SHP77 (cell line): ENCODE results near the gene NCOA3.
"Not testable (repeated sequence)": the region's sequence is repeated elsewhere in the genome, so short reads cannot be mapped to it uniquely, and the experiment has no call there.

ENCODE experiments used
- DNase-seq, 2 experiments: peaks; one replicate each; lab custom pipeline; 2025; lab: John Stamatoyannopoulos, UW

Gene NCOA3

DNA sequence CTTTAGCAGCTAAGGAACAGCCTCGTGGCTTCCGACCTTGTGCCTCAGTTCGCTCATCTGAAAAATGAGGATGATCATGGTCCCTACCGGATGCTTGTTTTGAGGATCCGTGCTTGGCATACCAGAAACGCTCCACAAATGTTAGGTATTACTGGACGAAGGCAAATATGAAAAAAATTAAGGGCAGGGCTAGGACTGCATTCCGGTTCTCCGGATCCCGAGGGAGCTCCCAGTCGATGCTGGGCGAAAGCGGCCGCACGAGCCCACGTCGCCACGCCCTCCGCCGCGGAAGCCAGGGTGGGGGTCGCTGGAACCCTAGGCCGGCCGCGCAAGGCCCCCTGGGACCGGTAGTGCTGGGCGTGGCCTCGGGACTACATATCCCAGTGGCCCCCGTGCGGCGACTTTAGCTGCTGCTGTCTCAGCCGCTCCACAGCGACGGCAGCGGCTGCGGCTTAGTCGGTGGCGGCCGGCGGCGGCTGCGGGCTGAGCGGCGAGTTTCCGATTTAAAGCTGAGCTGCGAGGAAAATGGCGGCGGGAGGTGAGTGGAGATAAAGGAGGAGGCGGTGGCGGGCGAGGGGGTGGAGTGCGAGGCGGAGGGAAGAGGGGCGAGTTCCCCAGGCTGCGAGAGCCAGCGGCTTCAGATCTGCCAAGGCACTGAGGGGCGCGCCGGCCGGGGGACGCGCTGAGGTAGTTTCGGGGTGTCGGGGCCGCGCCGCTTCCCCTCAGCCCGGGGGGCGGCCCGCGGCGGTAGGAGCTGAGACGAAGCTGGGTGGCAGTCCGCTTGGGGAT lies at the start of gene NCOA3:
TSS of gene NCOA3 (plus strand) at position 406 of the 789 bp plus-strand sequence. CDS start 120,361 bp downstream, outside the sequence.
- peak; percentile 95 to 96 for DNase-seq

DNA sequence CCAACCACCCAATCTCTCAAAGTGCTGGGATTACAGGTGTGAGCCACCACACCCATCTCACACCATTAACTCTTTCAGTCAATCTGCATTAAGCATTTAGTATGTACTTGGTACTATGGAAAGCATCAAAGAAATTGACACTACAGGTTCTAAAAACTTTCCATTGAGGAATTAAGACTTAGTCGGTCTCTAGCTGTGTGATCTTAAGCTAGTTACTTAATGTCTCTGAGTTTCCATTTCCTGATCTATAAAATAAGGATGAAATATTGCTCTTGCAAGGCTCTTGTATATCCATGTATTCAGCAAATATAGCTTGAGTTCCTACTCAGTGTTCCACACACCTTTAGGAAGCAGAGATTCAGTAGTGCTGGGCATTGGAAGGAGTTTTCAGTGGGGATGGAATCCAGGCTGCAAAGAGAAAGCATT lies 48.9 kb upstream of the NCOA3 start:
- DNase-seq: no peak

DNA sequence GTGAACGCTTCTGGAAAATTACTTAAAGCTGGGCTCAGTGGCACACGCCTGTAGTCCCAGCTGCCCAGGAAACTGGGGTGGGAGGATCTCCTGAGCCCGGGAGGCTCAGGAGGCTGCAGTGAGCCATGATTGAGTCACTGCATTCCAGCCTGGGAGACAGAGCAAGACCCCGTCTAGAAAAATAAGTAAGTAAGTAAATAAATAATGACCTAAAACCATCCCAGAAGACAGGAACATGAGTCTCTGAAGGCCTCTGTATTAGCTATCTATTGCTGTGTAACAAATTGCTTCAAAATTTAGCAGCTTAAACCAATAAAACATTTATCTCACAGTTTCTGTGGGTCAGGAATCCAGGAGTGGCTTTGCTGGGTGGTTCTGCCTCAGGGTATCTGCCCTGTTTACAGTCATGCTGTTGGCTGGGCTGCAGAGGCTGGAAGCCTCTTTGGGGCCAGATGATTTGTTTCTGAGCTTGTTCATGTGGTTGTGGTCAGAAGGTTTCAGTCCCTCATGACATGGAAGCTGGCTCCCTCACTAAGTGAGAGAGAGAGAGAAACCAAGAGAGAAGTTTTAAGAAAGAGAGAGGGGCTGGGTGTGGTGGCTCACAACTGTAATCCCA lies 48.4 kb upstream of the NCOA3 start:
- DNase-seq: no peak

DNA sequence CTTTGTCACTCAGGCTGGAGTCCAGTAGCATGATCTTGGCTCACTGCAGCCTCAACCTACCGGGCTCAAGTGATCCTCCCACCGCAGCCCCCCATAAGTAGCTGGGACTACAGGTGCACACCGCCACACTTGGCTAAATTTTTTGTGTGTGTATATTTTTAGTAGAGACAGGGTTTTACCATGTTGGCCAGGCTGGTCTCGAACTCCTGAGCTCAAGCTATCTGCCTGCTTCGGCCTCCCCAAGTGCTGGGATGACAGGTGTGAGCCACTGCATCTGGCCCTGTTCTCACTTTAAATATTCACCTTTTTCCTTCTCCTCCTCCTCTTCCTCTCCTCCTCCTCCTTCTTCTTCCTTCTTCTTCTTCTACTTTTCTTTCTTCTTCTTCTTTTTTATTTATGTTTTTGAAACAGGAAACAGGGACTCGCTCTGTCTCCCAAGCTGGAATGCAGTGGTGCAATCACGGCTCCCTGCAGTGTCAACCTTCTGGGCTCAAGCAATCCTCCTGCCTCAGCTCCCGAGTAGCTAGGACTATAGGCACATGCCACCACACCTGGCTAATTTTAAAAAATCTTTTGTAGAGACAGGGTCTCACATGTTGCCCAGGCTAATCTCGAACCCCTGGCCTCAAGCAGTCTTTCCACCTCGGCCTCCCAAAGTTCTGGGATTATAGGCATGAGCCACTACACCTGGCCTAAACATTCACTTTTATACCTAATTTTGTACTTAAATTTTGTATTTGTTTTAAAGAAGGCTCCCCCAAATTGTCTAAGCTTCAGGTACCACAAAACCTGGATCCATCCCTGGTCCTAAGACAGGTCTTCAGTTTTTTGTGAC lies 47.2 kb upstream of the NCOA3 start:
- no peak for DNase-seq

DNA sequence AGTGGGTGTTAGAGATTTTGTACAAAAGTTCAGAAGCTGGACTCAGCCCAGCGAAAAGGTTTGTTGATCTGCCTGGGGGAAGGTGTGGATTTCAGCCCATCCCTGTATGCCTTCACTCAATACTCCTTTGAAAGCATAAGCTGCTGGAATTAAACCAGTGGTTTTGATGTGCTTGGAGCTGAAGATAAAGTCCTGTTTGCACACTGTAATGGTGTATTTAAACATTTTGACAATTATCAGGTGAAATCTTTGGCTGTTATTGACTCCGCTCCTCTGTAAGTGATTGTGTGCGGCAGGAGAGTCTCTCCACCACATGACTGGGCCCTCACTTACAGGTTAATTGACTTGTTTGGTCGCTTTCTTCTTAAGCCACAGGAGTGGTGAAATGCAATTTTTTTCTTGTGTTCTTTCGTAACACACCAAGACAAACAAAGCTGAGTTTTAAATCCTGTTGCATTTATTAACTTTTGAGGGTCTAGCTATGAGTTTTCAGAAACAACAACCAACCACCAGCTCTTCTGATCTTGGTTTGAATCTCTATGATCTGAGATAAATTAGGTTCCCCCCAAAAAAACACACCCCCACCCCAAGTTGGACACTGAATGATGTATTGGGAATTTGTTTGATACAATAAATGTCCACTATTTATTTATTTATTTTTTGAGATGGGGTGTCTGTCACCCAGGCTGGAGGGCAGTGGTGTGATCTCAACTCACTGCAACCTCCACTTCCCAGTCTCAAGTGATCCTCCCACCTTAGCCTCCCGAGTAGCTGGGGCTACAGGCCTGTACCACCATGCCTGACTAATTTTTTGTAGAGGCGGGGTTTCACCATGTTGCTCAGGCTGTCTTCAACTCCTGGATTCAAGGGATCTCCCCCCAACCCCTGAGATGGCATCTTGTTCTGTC lies 46.3 kb upstream of the NCOA3 start:
- DNase-seq: no peak

DNA sequence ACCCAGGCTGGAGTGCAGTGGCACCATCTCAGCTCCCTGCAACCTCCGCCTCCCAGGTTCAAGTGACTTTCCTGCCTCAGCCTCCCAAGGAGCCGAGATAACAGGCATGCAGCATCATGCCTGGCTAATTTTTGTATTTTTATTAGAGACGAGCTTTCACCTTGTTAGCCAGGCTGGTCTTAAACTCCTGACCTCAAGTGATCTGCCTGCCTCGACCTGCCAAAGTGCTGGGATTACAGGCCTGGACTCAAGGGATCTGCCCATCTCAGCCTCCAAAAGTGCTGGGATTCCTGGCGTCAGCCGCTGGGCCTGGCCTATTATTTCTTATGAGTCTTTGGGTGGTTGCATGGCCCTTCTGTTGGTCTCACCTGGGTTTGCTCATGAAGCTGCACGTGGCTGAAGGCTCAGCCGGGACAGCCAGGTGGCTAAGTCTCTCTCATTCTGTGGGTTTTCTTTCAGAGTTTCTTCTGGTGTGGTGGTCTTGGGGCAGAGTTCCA lies 45.6 kb upstream of the NCOA3 start:
- no peak for DNase-seq

DNA sequence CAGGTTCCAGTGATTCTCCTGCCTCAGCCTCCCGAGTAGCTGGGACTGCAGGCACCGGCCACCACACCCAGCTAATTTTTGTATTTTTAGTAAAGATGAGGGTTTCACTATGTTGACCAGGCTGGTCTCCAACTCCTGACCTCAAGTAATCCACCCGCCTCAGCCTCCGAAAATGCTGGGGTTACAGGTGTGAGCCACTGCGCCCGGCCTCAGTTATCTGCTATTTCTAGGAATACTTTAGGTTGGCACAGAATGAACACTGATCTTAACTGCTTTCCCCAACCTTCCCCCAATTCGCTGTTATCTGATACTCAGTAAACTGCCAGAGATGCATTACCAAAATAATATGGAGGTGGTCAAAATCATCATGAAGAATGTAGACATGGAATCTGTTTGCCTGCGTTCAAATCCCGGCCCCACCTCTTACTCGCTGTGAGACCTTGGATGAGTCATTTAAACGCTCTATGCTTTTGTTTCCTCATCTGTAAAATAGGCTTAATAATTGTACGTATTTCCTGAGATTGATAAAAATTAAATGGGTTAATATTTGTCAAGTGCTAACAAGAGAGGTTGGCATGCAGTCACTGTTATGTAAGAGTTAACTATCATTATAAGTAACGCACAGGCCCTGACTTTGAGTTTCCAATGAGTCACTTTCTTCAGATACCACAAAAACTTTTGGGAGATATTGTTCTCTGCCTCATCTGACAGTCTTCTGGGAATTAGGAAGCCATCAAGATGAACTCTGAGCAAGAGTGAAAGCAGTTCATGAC lies 44.5 kb upstream of the NCOA3 start:
- DNase-seq: no peak

DNA sequence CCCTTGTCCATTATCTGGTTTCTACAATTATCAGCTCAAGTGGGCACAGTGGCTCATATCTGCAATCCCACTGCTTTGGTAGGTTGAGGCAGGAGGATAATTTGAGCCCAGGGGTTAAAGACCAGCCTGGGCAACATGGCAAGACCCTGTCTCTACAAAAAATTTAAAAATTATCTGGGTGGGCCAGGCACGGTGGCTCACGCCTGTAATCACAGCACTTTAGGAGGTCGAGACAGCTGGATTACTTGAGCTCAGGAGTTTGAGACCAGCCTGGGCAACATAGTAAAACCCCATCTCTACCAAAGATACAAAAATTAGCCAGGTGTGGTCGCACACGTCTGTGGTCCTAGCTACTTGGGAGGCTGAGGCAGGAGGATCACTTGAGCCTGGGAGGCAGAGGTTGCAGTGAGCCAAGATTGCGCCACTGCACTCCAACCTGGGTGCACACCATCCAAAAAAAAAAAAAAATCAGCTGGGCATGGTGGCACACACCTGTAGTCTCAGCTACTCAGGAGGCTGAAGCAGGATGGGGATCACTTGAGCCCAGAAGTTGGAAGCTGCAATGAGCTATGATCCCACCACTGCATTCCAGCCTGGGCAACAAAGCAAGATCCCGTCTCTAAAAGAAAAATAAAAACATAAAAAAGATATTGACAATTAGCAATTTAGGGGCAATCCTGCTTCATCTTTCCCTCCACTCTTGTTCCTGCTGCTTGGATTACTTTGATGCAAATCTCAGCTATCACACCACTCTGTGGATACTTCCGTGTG lies 43.2 kb upstream of the NCOA3 start:
- not testable (repeated sequence) for DNase-seq

DNA sequence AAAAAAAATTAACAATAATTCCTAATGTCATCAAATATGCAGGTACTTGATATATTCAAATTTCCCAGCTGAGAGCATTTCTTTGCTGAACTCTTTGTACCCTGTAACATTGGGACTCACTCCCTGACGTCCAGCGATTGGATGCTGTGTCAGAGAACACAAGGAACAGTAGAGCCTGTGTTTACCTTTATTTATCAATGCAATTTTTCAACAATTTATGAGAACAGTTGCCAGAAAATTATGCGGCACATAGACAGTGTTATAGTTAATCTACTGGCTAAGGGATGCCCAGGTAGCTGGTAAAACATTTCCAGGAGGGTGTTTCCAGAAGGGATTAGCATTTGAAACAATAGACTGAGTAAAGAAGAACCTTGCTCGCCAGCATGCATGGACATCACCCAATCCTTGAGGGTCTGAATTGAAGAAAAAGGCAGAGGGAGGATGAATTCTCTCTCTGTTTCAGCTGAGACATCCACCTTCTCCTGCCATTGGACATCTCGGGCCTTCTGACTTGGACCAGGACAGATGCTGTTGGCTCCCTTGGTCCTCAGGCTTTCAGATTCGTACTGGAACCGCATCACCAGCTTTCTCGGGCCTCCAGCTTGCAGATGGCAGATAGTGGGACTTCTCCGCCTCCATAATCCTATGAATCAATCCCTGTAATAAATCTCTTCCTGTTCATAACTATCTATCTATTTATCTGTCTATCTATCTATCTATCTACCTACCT lies 42.2 kb upstream of the NCOA3 start:
- no peak for DNase-seq

DNA sequence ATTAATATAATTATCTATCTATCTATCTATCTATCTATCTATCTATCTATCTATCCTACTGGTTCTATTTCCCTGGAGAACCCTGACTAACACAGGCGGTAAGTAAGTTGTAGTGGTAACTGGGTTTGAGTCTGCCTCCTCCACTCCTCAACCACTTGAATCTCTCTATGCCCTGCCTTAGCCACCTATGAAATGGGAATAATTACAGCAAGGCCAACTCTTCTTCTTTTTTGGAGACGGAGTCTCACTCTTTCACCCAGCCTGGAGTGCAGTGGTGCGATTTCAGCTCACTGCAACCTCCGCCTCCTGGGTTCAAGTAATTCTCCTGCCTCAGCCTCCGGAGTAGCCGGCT lies 41.0 kb upstream of the NCOA3 start:
- not testable (repeated sequence) for DNase-seq

DNA sequence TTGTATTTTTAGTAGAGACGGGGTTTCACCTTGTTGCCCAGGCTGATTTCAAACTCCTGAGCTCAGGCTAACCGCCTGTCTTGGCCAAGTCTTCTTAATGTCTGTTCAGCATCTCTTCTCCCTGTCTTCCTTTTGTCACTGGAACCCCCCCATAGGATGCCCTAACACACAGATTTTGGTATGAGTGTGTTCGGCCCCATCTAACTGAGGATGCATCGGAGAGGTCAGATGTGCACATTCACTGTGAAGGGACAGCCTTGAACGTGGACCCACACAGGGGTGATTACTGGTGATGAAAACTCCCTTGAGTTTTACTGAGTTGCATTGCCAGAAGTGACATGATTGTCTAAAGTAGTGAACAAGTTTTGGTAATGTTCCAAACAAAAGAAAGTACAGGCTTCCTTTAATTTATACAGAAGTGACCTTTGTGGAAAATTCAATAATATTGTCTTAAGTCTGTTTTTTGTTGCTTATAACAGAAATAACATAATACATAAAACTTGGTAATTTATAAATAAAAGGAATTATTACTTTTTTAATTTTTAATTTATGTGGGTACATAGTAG lies 40.5 kb upstream of the NCOA3 start:
- DNase-seq: no peak

DNA sequence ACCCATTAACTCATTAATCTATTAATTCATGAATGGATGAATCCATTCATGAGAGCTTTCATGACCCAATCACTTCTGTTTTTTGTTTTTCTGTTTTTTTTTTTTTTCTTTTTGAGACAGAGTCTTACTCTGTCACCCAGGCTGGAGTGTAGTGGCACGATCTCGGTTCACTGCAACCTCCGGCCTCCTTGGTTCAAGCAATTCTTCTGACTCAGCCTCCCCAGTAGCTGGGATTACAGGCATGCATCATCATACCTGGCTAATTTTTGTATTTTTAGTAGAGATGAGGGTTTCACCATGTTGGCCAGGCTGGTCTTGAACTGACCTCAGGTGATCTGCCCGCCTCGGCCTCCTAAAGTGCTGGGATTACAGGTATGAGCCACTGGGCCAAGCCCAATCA lies 39.8 kb upstream of the NCOA3 start:
- DNase-seq: not testable (repeated sequence)

DNA sequence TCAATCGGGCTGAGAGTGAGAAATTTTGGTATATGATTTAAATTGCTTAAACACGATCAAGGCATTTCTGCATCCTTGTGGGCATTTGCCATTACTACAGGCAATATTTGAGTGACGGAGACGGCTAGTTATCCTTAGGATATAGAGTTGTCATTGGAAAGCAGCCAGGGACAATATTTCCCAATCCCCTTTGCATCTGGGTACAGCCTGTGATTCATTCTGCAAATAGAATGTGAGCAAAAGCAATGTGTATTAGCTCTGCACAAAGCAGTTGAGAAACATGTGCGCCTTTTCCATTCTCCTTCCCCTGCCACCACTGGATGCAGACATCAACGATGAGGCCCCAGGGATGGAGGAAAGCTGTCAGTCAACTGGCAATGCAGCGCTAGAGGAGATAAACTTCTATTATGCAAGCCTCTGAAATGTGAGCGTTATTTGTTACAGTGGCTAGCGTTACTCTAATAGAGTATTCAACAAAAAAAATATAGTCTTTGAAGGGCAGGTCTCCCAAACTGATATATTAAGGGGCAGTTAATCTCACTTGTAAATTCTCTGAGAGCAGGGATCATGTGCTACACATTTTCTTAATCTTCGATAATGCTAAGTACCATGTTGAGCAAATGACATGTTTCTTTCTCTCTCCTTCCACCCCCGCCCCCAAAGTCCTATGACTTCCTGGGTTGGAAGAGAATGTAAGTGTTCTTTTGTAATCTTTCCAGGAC lies 37.1 kb upstream of the NCOA3 start:
- peak; percentile 79 to 82 for DNase-seq

DNA sequence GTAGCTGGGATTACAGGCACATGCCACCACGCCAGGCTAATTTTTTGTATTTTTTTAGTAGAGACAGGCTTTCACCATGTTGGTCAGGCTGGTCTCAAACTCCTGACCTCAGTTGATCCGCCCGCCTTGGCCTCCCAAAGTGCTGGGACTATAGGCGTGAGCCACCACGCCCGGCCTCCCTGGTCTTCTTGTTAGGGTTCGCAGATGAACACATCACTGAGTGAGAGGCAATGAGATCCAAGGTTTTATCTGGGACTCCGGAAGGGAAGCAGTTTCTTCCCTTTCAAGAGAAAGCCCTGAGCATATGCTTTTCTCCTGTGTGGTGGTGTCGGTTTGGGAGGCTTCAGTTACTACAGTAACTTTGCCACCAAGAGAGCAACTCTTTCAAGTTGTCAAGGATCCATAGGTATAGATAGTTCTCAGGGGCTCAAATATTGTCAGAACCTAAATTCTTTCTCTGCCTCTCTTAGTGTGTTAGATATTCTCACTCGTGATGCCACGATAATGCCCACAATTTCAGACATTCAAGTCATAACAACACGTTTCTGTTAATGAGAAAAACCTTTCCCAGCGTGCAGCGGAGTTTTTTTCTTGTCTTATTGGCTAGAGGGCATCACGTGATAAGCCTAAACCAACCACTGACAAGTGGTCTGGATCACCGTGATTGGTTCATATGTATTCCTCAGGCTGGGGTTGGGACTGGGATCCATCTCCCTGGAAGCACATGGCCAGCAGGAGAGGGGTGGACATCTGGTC lies 36.2 kb upstream of the NCOA3 start:
- DNase-seq: no peak

DNA sequence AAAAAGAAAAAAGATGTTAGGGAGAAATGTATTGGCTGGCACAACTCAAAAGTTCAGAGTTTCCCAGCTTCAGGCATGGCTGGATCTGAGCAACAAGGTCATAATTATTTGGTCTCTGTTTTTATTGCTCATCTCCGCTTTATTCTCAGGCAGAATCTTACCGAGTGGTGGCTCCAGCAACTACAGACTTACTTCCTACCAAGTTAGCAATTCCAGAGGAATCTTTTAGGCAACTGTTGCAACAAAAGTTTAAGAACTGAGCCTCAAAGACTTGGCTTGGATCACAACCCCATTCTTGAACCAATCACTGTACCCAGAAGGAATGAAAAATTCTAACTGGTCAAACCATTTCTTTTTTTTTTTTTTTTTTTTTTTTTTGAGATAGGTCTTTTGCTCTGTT lies 35.5 kb upstream of the NCOA3 start:
- DNase-seq: no peak

DNA sequence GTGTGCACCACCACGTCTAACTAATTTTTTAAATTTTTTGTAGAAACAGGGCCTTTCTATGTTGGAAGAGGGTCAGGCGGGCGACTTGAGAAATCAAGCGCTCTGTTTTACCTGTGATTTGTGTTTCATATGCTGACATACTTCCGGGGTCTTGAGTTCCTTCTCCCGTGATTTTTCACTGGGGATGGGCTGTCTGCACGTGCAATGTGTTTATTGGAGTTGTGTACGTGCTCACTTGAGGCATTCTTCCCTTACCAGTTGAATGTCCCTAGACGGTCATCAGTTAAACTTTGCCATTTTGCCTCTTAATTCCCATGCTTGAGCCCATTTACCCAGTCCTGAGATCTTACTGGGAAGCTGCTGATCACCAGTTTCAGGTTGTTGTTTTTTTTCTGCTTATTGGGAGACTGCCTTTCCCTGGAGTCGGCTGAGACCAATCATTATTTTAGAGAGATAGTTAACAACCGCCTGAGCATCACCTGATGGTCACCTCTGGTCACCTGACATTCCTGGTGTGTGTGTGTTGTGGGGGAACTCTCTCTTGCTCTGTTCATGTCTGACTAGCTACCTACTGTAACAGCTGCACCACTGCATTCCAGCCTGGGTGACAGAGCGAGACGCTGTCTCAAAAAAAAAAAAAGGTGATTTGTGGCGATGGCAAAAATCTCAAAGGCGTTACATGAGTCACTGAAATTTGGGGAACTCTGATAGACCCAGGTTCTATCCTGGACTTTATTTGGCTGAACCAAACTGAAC lies 34.8 kb upstream of the NCOA3 start:
- no peak for DNase-seq
